HTR-8/SVneo (cell line): ENCODE results near the gene CAMKMT.

Source experiments
- DNase-seq: peaks from one replicate; pipeline ENCODE4 v3.0.0; 2011; ENCODE audit warnings: low spot score, mixed read lengths; ENCODE audit not compliant: insufficient read length
- FAIRE-seq: peaks from 2 replicates; lab custom pipeline; 2011; peaks lifted over from hg19 to GRCh38; lab: Jason Lieb, UNC

The CAMKMT gene

GRCh38 chr2:44804406-44805265 is 442.9 kb downstream of the CAMKMT start:
- DNase-seq (no peak), FAIRE-seq (no peak)

- no peak for DNase-seq
- FAIRE-seq, result no peak
These were observed 443.9 kb downstream of the CAMKMT start for GRCh38 chr2:44805401-44806235.

DNA sequence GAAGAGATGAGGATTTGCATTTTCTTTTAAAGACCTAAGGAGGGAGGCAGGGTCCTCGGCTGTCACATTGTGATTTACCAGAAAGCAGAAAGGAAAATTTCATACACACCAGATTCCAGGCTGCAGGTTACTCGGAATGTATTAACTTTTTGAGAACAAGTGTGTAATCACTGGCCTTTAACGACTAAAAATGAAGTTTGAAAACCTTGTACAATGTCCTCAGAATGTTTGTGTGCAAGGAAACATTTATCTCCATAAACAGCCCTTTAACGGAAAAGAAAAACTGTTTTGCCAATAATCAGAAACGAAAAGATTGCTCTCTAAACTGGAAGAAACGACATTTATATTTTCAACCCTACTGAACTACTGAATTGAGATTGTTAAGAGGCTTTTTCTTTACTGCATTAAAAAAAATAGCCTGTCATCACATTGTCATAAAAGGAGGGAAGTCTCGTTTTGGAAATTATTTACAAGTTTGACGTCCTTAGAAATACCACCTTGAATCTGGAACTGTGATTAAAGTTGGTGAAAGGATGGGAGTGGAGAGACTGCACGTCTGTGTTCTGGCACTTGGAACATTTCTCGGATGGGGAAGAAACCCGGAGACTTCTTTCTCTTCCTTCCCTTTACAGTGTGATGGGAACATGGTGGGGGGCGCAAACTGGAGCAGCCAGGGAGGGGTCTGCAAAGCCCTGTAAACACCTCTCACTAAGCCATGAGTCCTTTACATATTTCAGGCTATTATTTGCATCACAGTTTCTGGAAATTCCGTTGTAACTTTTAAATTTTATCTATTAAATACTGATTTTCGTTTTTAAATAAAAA is 445.7 kb downstream of the CAMKMT start:
- FAIRE-seq, result no peak

DNA sequence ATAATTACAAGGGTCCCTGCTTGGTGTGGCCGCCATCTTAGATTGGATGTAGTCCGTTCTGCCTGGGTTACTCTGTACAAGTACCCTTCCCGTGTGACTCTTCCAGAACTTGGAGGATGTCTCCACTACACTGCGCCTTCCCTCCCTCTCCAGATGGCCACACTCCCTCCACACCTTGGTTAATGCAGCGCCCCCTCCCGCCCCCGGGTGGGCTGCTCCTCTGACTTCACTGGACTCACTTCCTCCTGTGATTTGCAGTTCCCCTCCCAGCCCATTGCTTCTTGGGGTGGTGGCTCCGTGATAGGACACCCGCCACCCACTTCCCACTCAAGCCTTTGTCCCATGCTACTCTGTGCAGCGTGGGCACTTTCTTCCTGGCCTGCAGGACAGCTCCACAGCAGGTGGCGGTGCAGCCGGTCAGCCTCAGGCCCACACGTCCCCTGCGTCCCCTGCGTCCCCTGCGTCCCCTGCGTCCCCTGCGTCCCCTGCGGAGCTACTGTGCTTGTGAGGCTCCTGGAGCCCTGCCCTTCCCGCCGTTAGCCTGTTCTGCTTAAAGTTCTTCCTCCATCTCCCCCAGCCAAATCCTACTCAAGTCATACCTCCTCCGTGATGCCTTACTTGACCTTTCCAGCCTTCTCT is 449.3 kb downstream of the CAMKMT start:
- DNase-seq (no peak), FAIRE-seq (no peak)

More for the DNA sequence above, 445.7 kb downstream of the CAMKMT start:
- no peak for DNase-seq

GRCh38 chr2:44813165-44813564 is 451.4 kb downstream of the CAMKMT start:
- no peak for FAIRE-seq

GRCh38 chr2:44813658-44814057 is 451.9 kb downstream of the CAMKMT start:
- FAIRE-seq, result no peak
- DNase-seq, result no peak

More at GRCh38 chr2:44813165-44813564, 451.4 kb downstream of the CAMKMT start:
- no peak for DNase-seq

GRCh38 chr2:44817256-44817655 is 455.5 kb downstream of the CAMKMT start:
- DNase-seq, result no peak
- FAIRE-seq, result no peak

- FAIRE-seq (no peak), DNase-seq (no peak)
These were observed 456.1 kb downstream of the CAMKMT start for GRCh38 chr2:44817673-44818335.

GRCh38 chr2:44819061-44819460 is 457.3 kb downstream of the CAMKMT start:
- FAIRE-seq (no peak), DNase-seq (no peak)

GRCh38 chr2:44821500-44821899 is 459.8 kb downstream of the CAMKMT start:
- FAIRE-seq (no peak), DNase-seq (no peak)

- no peak for FAIRE-seq
- no peak for DNase-seq
These were observed 460.4 kb downstream of the CAMKMT start for GRCh38 chr2:44822174-44822573.
